Measurements from ENCODE around the gene GRK5. TPM values are rescaled to one million over a fixed set of nuclear protein-coding genes. Genes with fewer than 3 reads are reported as not detected.

GRK5 gene
- total and polyA plus RNA-seq, 4 donors: 18.5 to 43.1 (median 40.3) TPM

GRCh38 chr10:119248184-119248583 is 40.8 kb downstream of the GRK5 start:
- peak in 2 of 3 donors; percentile 59 to 73 for DNase-seq
- H3K9me3 ChIP-seq (ENCODE audit: control insufficient read depth in 4 of 4, insufficient read depth in 3 of 4, low read length in 3 of 4): no peaks in the 10 kb centered on the region
- H3K4me1 ChIP-seq (ENCODE audit: control insufficient read depth in 5 of 5, insufficient read depth in 5 of 5, low read length in 5 of 5): peaks cover 26 to 61% (median 31%) of the 10 kb centered on the region in 5 donors
- 78 to 81% methylated on average over 3 of the region's 3 CpGs for WGBS, 2 donors
- peak overlapping the region in 1 of 2 donors; percentile 53 for H3K27ac ChIP-seq (ENCODE audit: low read depth in 1 of 2, low read length in 1 of 2)
- no peak for TF ChIP-seq CTCF (IDR thresholded peaks at IDR 0.05; ENCODE audit: control extremely low read depth, extremely low read depth)
- no peaks in the 10 kb centered on the region for H3K27me3 ChIP-seq (ENCODE audit: control insufficient read depth in 3 of 3, insufficient read depth in 3 of 3, low read length in 2 of 3)
- no peak overlapping the region for H3K4me3 ChIP-seq
- no peak overlapping the region for H3K9ac ChIP-seq (ENCODE audit: insufficient read depth in 1 of 2, low read length in 2 of 2)
- ATAC-seq (ENCODE audit: insufficient read depth, low FRiP score): no peak
- H3K36me3 ChIP-seq (ENCODE audit: control insufficient read depth in 4 of 4, insufficient read depth in 4 of 4, low read length in 4 of 4): no peaks in the 10 kb centered on the region

- no peak for TF ChIP-seq CTCF (IDR thresholded peaks at IDR 0.05; ENCODE audit: control extremely low read depth, extremely low read depth)
- WGBS, 2 donors: 86 to 90% methylated on average over 4 of the region's 4 CpGs
- no peaks in the 10 kb centered on the region for H3K9me3 ChIP-seq (ENCODE audit: control insufficient read depth in 4 of 4, insufficient read depth in 3 of 4, low read length in 3 of 4)
- ATAC-seq (ENCODE audit: insufficient read depth, low FRiP score): no peak
- no peak overlapping the region for H3K4me3 ChIP-seq
- H3K36me3 ChIP-seq (ENCODE audit: control insufficient read depth in 4 of 4, insufficient read depth in 4 of 4, low read length in 4 of 4): no peaks in the 10 kb centered on the region
- peaks cover 28 to 61% (median 34%) of the 10 kb centered on the region in 5 donors for H3K4me1 ChIP-seq (ENCODE audit: control insufficient read depth in 5 of 5, insufficient read depth in 5 of 5, low read length in 5 of 5)
- no peak overlapping the region for H3K27ac ChIP-seq (ENCODE audit: low read depth in 1 of 2, low read length in 1 of 2)
- DNase-seq: peak in 1 of 3 donors; percentile 46
- H3K9ac ChIP-seq (ENCODE audit: insufficient read depth in 1 of 2, low read length in 2 of 2): no peak overlapping the region
- H3K27me3 ChIP-seq (ENCODE audit: control insufficient read depth in 3 of 3, insufficient read depth in 3 of 3, low read length in 2 of 3): no peaks in the 10 kb centered on the region
These were observed 41.3 kb downstream of the GRK5 start for GRCh38 chr10:119248681-119249080.

GRCh38 chr10:119250641-119251314 is 43.4 kb downstream of the GRK5 start:
- no peak overlapping the region for H3K4me3 ChIP-seq
- H3K27ac ChIP-seq (ENCODE audit: low read depth in 1 of 2, low read length in 1 of 2): peak overlapping the region; percentile 75 to 80
- ATAC-seq (ENCODE audit: insufficient read depth, low FRiP score) (no peak), DNase-seq (peak in 2 of 3 donors; percentile 66 to 72)
- WGBS, 2 donors: 40 to 52% methylated on average over 10 of the region's 10 CpGs
- H3K9ac ChIP-seq (ENCODE audit: insufficient read depth in 1 of 2, low read length in 2 of 2): peak overlapping the region in 1 of 2 donors; percentile 42
- TF ChIP-seq CTCF (IDR thresholded peaks at IDR 0.05; ENCODE audit: control extremely low read depth, extremely low read depth): no peak
- H3K36me3 ChIP-seq (ENCODE audit: control insufficient read depth in 4 of 4, insufficient read depth in 4 of 4, low read length in 4 of 4): no peaks in the 10 kb centered on the region
- no peaks in the 10 kb centered on the region for H3K27me3 ChIP-seq (ENCODE audit: control insufficient read depth in 3 of 3, insufficient read depth in 3 of 3, low read length in 2 of 3)
- peaks cover 36 to 67% (median 39%) of the 10 kb centered on the region in 5 donors for H3K4me1 ChIP-seq (ENCODE audit: control insufficient read depth in 5 of 5, insufficient read depth in 5 of 5, low read length in 5 of 5)
- no peaks in the 10 kb centered on the region for H3K9me3 ChIP-seq (ENCODE audit: control insufficient read depth in 4 of 4, insufficient read depth in 3 of 4, low read length in 3 of 4)

Measured in lung (tissue), 12 donors.